Right lobe of liver (tissue), 4 donors: ENCODE measurements around the gene GALNT10.

Experiments
- POLR2A ChIP-seq: fragments of 450-650 bp; IDR thresholded peaks from one replicate; pipeline ENCODE4 v1.6.1; 2017; ENCODE audit warnings: antibody characterized with exemption, mild to moderate bottlenecking
- TF ChIP-seq, protein P1 (sequence below), 4 donors: fragments of 200-600 bp in 3 of 4; fragments of 450-650 bp in 1 of 4; IDR thresholded peaks; one replicate each; pipeline versions ENCODE4 v1.5.1 to v1.8.0; 2016 to 2022; ENCODE audit warnings: antibody characterized with exemption in 4 of 4, mild to moderate bottlenecking in 2 of 4
- donor health status: DM: no; HTN: no; CAD: no.
- donor health status: DM: no; HTN: no; CAD: no.
- donor health status: DM: no; HTN: yes; CAD: no.

GRCh38 chr5:154227090-154227489 is 36.6 kb downstream of the GALNT10 start:
- TF ChIP-seq, protein P1, sequence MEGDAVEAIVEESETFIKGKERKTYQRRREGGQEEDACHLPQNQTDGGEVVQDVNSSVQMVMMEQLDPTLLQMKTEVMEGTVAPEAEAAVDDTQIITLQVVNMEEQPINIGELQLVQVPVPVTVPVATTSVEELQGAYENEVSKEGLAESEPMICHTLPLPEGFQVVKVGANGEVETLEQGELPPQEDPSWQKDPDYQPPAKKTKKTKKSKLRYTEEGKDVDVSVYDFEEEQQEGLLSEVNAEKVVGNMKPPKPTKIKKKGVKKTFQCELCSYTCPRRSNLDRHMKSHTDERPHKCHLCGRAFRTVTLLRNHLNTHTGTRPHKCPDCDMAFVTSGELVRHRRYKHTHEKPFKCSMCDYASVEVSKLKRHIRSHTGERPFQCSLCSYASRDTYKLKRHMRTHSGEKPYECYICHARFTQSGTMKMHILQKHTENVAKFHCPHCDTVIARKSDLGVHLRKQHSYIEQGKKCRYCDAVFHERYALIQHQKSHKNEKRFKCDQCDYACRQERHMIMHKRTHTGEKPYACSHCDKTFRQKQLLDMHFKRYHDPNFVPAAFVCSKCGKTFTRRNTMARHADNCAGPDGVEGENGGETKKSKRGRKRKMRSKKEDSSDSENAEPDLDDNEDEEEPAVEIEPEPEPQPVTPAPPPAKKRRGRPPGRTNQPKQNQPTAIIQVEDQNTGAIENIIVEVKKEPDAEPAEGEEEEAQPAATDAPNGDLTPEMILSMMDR (IDR thresholded peaks at IDR 0.05), result no peak
- no peak for TF ChIP-seq POLR2A
